AG04450 (cell line): ENCODE results near the gene SCIN. TPM values are rescaled to one million over a fixed set of nuclear protein-coding genes. Genes with fewer than 3 reads are reported as not detected.
"Not testable (repeated sequence)": the region's sequence is repeated elsewhere in the genome, so short reads cannot be mapped to it uniquely, and the experiment has no call there.

Experiments
- CTCF ChIA-PET: fragments of 300-600, 350-600 bp; formaldehyde crosslinking; extraction: SDS; loops from one replicate; lab custom pipeline; 2022; ENCODE audit warnings: antibody characterized with exemption, inconsistent platforms; lab: Charles Lee
- POLR2A ChIA-PET: fragments of 350-600 bp; formaldehyde crosslinking; extraction: SDS; loops from one replicate; lab custom pipeline; 2021; ENCODE audit warnings: antibody characterized with exemption, inconsistent platforms; lab: Yijun Ruan, JAX
- DNase-seq: peaks from one replicate; pipeline ENCODE4 v3.0.0-alpha.2; 2011; ENCODE audit warnings: low read depth, low spot score
- H3K27ac ChIP-seq: one replicate; pipeline ENCODE4 v1.5.1; 2012; ENCODE audit warnings: low read depth, low read length, control low read depth
- H3K27me3 ChIP-seq: one replicate; pipeline ENCODE4 v1.6.0; 2012; ENCODE audit warnings: low read length; ENCODE audit not compliant: control insufficient read depth, insufficient read depth
- H3K4me3 ChIP-seq: 2 replicates; pipeline ENCODE4 v1.5.1; 2011; ENCODE audit warnings: mild to moderate bottlenecking, low read depth, low read length, control low read depth
- H3K9me3 ChIP-seq: 2 replicates; pipeline ENCODE4 v1.5.1; 2012; ENCODE audit warnings: low read length; ENCODE audit not compliant: control insufficient read depth, insufficient read depth
- polyA plus RNA-seq: library from polyadenylated mRNA; depleted of rRNA; stranded (reverse); fragments of >200 nt; gene quantifications from 2 replicates; pipeline ENCODE4 v1.2.3, GENCODE V29; 2011
- TF ChIP-seq, protein P1 (sequence below): IDR thresholded peaks from 2 replicates; pipeline ENCODE4 v1.5.1; 2011; ENCODE audit warnings: low read depth, low read length, control low read depth, inconsistent platforms

Gene SCIN
- polyA plus RNA-seq, 1 experiment = not detected

DNA sequence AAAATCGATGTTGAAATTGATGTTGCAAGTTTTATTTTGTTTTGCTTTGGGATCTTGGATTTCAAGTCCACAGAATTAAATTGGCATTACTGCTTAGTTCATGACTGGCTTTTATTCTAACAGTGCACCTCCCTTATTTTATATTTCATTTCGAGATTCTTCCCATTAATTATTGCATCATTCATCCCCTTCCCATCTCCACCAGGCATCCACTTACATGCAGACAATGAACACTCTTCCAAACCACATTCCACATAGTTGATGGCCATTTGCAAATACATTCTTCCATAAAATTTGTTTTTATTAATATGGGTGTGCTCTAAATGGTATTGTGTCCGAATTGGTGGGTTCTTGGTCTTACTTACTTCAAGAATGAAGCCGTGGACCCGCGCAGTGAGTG is 15.6 kb upstream of the SCIN start:
- no peaks in the 10 kb centered on the region for H3K27me3 ChIP-seq
- no peak overlapping the region for H3K27ac ChIP-seq
- DNase-seq = no peak
- POLR2A ChIA-PET = no interaction called here
- peaks cover 4% of the 10 kb centered on the region; the same call in 1 of the 2 replicates for H3K9me3 ChIP-seq
- CTCF ChIA-PET = no interaction called here
- no peak overlapping the region for H3K4me3 ChIP-seq
- TF ChIP-seq, protein P1, sequence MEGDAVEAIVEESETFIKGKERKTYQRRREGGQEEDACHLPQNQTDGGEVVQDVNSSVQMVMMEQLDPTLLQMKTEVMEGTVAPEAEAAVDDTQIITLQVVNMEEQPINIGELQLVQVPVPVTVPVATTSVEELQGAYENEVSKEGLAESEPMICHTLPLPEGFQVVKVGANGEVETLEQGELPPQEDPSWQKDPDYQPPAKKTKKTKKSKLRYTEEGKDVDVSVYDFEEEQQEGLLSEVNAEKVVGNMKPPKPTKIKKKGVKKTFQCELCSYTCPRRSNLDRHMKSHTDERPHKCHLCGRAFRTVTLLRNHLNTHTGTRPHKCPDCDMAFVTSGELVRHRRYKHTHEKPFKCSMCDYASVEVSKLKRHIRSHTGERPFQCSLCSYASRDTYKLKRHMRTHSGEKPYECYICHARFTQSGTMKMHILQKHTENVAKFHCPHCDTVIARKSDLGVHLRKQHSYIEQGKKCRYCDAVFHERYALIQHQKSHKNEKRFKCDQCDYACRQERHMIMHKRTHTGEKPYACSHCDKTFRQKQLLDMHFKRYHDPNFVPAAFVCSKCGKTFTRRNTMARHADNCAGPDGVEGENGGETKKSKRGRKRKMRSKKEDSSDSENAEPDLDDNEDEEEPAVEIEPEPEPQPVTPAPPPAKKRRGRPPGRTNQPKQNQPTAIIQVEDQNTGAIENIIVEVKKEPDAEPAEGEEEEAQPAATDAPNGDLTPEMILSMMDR = no peak

DNA sequence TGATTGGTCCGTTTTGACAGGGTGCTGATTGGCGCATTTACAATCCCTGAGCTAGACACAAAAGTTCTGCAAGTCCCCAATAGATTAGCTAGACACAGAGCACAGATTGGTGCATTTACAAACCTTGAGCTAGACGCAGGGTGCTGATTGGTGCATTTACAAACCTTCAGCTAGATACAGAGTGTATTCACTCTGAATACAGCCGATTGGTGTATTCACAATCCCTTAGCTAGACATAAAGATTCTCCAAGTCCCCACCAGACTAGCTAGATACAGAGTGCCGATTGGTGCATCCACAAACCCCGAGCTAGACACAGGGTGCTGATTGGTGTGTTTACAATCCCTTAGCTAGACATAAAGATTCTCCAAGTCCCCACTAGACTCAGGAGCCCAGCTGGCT is 14.8 kb upstream of the SCIN start:
- H3K9me3 ChIP-seq, CTCF ChIA-PET, H3K4me3 ChIP-seq, H3K27ac ChIP-seq, DNase-seq, POLR2A ChIA-PET, H3K27me3 ChIP-seq: not testable (repeated sequence)

DNA sequence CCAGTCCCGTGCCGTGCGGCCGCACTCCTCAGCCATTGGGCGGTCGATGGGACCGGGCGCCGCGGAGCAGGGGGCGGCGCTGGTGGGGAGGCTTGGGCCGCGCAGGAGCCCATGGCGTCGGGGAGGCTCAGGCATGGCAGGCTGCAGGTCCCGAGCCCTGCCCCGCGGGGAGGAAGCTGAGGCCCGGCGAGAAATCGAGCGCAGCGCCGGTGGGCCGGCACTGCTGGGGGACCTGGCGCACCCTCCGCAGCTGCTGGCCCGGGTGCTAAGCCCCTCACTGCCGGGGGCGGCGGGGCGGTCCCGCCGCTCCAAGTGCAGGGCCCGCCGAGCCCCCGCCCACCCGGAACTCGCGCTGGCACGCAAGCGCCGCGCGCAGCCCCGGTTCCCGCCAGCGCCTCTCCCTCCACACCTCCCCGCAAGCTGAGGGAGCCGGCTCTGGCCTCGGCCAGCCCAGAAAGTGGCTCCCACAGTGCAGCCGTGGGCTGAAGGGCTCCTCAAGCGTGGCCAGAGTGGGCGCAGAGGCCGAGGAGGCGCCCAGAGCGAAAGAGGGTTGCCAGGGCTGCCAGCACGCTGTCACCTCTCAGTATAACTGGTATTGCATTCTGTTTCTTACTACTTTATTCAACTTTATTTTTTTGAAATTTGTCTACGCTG is 14.3 kb upstream of the SCIN start:
- CTCF ChIA-PET, H3K9me3 ChIP-seq, DNase-seq, H3K27me3 ChIP-seq, H3K27ac ChIP-seq, H3K4me3 ChIP-seq, POLR2A ChIA-PET: not testable (repeated sequence)

DNA sequence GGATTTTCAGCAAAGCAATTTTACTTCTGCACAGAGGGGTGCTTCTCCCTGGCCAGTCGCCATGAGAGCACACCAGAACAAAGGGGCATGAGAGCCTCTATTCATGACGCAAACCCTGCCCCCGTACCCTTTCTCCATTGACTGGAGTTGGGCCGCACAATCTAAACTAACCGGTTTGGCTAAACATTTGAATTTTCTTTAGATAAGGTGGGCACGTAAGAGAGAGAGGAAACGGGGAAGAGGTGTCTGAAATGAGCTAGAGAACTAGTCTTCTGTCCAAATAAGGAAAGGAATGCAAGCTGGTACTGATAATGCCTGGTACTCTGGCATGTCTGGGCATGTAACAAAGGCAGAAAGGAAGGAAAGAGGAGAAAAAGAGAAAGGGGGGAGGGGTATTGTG is 13.2 kb upstream of the SCIN start:
- TF ChIP-seq, protein P1 = no peak
- no peak for DNase-seq
- POLR2A ChIA-PET = no interaction called here
- Histone ChIP-seq H3K27ac (no peak overlapping the region), H3K9me3 (peaks cover 4% of the 10 kb centered on the region; the same call in 1 of the 2 replicates), H3K27me3 (no peaks in the 10 kb centered on the region), H3K4me3 (no peak overlapping the region)
- CTCF ChIA-PET = interaction anchor here (0.9 to 1.5 kb wide), 2 partner anchors 67 to 123 kb away, joined by 3 to 7 read pairs; no protein-coding TSS in a partner anchor

DNA sequence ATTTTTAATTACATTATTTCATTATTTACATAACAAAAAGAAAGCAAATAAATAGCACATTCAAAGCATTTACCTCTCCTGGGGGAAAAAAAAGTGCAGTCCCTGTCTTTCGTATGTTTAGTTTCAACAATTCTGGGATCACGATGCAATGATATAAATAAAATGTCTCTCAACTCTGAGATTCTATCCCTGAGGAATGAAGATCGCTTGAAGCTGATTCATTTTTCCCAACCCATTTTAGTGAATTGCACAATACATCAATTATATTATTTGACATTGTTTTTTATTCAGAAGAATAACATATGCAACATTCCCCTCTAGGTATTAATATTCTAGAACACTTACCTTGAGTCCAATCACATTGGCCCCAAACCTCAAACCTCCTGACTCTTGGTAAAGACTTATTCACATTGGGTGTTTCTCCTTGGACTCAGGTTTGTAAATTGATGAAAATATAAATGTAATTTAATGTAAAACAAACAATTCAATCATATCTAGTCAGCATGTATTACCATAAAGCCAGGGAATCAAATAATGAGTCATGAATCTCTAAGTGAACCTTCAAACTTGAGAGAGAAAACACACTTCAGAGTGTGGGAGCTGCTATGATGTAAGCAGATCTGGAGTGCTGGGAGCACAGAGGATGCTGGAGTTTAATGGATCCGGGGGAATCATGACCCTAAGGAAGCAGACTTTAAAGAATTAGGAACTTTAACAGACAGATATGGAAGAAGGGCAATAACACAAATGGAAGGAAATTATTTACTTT is 5.3 kb upstream of the SCIN start:
- H3K9me3 ChIP-seq = no peaks in the 10 kb centered on the region
- peaks cover 6% of the 10 kb centered on the region for H3K27me3 ChIP-seq
- POLR2A ChIA-PET = no interaction called here
- H3K27ac ChIP-seq = no peak overlapping the region
- TF ChIP-seq, protein P1 = no peak
- no peak overlapping the region for H3K4me3 ChIP-seq
- no peak for DNase-seq
- CTCF ChIA-PET = interaction anchor here (1.1 to 1.5 kb wide), 3 partner anchors 21 to 75 kb away, joined by 3 to 4 read pairs (median 3); no protein-coding TSS in a partner anchor

DNA sequence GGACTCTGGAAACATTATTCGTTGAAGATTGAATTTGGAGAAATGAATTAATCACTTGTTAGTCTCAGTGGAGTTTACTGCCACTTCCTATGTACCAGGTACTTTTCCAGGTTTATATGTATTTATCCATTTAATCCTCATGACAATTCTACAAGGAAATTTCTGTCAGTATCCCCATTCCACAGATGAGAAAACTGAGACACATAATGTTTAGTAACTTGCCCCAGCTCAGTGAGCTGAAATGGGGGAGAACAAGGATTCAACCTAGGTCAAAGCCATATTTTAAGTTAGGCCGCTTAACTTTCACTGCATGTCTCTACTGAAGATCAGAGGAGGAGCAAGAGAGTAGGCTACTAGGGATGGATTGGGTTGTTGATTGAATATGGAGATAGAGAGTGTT is 4.6 kb upstream of the SCIN start:
- Histone ChIP-seq H3K27ac (no peak overlapping the region), H3K4me3 (no peak overlapping the region), H3K27me3 (peaks cover 13% of the 10 kb centered on the region), H3K9me3 (no peaks in the 10 kb centered on the region; the same call in 1 of the 2 replicates)
- no peak for DNase-seq
- TF ChIP-seq, protein P1 = no peak
- ChIA-PET POLR2A (no interaction called here), CTCF (interaction anchor here (1.0 to 1.5 kb wide), 2 partner anchors 41 to 76 kb away, joined by 3 read pairs; no protein-coding TSS in a partner anchor)
